DMS53 treated with DMSO at 0.1 percent for 48 hours (cell line): ENCODE measurements around the gene ITGAX.

Experiments
- DNase-seq: peaks from one replicate; lab custom pipeline; 2025; ENCODE audit not compliant: unreplicated experiment; lab: John Stamatoyannopoulos, UW

ITGAX gene

GRCh38 chr16:31371619-31372484 is 16.9 kb downstream of the ITGAX start:
- no peak for DNase-seq

GRCh38 chr16:31373235-31373634 is 18.3 kb downstream of the ITGAX start:
- DNase-seq = no peak

GRCh38 chr16:31375231-31375630 is 20.3 kb downstream of the ITGAX start:
- no peak for DNase-seq

- DNase-seq = no peak
Observed at GRCh38 chr16:31376705-31377104, 21.7 kb downstream of the ITGAX start.

DNA sequence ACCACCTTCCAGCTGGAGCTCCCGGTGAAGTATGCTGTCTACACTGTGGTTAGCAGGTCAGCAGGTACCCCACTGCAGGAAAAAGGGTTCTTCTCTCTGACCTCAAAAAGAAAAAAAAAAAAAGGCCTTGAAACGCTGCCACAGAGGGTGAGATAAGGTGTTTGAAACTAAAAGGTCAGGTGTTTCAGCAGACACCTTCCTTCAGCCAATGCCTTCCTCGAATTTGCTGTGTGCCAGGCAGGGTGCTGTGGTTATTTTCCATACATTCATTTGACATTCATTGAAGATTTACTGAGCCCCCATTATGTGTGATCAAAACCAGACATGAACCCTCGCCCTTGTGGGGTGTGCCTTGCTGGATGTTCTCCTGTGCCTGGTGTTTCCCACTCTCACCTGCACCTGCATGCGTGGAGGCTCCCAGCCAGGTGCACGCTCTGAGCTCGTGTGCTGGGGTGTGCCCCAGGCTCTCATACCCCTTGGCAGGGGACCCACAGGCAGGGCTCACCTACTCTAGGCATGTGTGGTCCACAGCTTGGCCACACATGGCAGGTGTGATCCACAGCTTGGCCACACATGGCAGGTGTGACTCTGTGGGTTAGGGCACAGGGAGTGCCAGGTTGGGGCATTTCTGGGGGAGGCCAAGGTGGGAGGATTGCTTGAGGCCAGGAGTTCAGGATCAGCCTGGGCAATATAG is 22.4 kb downstream of the ITGAX start:
- DNase-seq = no peak

DNA sequence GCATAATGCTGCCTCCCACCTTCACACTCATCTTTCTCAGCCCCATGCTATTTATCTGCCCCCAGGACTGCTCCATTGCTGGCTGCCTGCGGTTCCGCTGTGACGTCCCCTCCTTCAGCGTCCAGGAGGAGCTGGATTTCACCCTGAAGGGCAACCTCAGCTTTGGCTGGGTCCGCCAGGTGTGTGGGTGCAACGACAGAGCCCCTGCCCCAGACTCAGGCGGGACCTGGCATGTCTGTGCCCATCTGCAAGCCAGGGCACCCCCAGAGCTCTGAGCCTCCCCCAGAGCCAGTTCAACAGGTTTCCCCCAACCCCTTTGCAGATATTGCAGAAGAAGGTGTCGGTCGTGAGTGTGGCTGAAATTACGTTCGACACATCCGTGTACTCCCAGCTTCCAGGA is 25.2 kb downstream of the ITGAX start:
- DNase-seq = no peak

DNA sequence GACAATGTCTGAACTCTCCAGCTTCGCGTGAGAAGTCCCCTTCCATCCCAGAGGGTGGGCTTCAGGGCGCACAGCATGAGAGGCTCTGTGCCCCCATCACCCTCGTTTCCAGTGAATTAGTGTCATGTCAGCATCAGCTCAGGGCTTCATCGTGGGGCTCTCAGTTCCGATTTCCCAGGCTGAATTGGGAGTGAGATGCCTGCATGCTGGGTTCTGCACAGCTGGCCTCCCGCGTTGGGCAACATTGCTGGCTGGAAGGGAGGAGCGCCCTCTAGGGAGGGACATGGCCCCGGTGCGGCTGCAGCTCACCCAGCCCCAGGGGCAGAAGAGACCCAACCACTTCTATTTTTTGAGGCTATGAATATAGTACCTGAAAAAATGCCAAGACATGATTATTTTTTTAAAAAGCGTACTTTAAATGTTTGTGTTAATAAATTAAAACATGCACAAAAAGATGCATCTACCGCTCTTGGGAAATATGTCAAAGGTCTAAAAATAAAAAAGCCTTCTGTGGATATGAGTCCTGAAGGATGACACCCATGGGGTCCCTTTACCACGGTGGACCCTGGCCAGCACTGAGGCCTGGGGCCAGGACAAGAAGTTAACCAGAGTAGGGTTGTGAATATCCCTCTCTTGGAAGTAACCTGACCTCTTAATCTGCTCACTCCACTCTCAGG is 27.6 kb downstream of the ITGAX start:
- no peak for DNase-seq

- no peak for DNase-seq
Observed at GRCh38 chr16:31385680-31386079, 30.7 kb downstream of the ITGAX start.

GRCh38 chr16:31386157-31386984 is 31.4 kb downstream of the ITGAX start:
- no peak for DNase-seq

- DNase-seq = no peak
Observed at GRCh38 chr16:31388535-31388934, 33.6 kb downstream of the ITGAX start.

- no peak for DNase-seq
Observed at GRCh38 chr16:31390504-31391041, 35.6 kb downstream of the ITGAX start.

GRCh38 chr16:31393056-31393455 is 38.1 kb downstream of the ITGAX start, which contains the start of gene ITGAD:
Gene ITGAD (plus strand): TSS chr16:31393335. CDS start chr16:31393361, 26 bp downstream.
- DNase-seq = no peak

DNA sequence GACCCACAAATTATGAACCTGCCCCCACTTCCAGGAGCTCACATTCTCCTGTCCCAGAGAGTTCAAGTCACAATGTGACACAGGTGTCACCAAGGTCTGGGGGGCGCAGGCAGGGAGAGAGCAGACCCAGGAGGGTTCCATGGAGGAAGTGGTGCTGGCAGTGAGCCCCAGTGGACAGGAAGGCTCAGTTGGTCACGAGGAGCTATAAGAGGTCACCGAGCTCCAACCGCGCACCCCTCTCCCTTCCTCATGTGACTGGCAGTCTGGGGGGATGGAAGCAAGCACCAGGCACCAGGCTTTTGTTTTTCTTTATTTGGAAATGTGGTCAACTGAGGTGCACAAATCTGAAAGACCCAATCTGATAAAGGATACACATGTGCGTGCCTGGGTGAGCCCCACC is 40.7 kb downstream of the ITGAX start:
- DNase-seq = no peak

DNA sequence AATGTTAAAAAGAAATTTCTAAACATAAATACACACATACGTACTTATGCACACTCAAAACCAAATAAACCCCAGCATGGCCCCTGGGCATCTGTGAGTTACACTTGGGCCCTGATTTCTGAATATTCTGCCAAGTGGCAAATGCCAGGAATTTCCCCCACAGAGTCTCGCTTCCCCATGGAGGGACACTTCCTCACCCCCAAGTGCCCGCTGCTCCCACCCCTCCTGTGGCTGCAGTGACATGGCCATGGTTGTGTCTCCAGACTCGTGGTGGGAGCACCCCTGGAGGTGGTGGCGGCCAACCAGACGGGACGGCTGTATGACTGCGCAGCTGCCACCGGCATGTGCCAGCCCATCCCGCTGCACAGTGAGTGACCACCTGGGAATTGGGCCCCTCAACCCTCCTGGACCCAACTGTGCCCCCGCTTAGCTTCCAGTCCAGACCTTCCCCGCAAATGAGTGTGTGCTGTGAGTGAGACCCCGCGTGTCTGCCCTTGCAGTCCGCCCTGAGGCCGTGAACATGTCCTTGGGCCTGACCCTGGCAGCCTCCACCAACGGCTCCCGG is 42.2 kb downstream of the ITGAX start:
- no peak for DNase-seq

DNA sequence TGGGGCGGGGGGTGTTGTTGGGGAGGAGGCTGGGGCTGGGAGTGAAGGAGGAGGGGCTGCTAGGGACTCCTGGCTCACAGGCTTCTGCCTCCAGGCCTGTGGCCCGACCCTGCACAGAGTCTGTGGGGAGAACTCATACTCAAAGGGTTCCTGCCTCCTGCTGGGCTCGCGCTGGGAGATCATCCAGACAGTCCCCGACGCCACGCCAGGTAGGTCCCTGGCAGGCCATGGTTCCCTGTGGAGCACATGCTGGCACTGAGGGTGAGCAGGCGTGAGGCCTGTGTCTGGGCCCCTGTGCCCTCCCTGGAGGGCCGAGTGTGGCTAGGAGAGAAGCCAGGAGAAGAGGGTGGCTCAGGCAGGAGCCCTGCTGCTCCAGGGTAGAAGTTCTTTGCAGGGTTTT is 42.7 kb downstream of the ITGAX start:
- DNase-seq = no peak

GRCh38 chr16:31400191-31400590 is 45.2 kb downstream of the ITGAX start:
- DNase-seq = no peak

- no peak for DNase-seq
Observed at GRCh38 chr16:31401436-31401835, 46.5 kb downstream of the ITGAX start.

GRCh38 chr16:31402687-31403086 is 47.7 kb downstream of the ITGAX start:
- DNase-seq = no peak

DNA sequence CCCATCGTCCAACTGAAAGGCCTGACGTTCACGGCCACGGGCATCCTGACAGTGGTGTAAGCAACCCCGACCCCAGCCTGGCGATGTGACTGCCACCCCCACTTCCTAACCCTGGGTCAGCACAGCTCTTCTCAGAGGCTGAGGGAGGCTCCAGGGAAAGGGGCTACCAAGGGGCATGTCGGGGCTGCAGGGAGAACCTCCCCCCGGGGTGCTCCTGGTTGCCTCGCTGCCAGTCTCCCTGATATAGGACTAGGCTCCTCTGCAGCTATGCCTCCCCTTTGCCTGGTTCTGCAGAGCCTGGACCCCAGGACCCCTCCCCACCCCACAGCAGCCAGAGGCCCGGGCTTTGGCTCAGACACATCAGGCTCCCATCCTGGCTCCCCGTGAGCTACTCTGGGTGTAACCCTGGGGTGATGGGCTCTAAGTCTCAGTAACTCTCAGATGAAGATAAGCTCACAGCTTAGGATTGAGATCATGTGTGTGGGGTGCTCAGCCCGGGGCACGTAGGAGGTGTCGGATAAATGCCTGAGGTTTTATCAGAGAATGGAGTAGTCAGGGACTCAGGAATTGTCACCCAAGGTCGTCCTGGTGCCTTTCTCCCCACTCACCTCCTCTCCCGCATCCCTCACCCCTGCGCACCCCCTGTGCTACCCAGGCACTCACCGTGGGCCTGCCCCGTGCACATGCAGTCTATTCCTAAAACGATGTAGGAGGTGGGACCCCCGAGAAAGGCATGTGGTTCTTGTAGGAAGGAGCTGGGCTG is 48.8 kb downstream of the ITGAX start:
- DNase-seq = no peak
